ENCODE results near the gene FXYD6. TPM values are rescaled to one million over a fixed set of nuclear protein-coding genes. Genes with fewer than 3 reads are reported as not detected.

FXYD6 gene
- total and polyA plus RNA-seq, 2 of the 8 experiments (the other 6 are each of a cell fraction or from before 2014, with no cell fraction given) = 44.6 to 117 TPM

DNA sequence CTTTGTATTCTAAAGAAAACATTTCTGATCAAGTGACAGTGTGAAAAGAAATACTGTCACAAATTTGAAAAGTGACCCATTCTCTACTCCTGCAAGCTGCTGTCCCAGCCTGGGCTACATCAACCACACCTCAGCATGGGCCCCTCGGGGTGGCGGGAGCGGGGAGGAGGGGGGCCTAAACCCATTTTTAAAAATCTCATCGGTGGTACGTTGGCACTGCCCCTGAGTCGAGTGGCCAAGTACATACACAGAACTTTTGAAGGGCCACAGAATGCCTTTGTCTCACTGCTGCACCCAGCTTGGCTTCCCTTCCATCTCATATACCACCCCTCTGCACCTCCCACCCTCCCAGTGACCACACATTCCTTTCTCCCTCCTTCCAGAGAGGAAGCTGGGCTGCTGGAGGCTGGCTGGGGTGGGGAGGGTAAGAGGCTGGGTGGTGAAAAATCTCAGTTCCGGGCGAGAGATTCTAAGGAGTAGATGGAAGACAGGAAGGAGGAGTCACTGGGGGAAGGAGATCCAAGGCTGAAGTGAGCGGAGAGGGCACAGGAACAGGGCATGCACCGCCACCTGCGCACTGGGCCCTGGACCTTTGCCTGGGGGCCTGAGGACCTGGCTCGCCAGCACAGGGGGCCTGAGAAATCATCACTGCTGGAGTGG lies 21.1 kb downstream of the FXYD6 start:
- H3K14ac ChIP-seq (ENCODE audit: insufficient read length) = no peak overlapping the region
- H3K4me3 ChIP-seq (ENCODE audit: extremely low read depth in 1 of 4, insufficient read depth in 2 of 4, low read depth in 3 of 4, low read length in 4 of 4) = no peak overlapping the region
- H2BK15ac ChIP-seq (ENCODE audit: low read length) = no peak overlapping the region
- peaks cover 0 to 3% of the 10 kb centered on the region in 2 experiments; a peak in 1 of 4 replicates for H3K9me3 ChIP-seq (ENCODE audit: insufficient read depth in 2 of 2, low read depth in 1 of 2, low read length in 1 of 2)
- 75% methylated on average over 9 of the region's 12 CpGs; no CpG with 5 or more reads in 1 of the 2 experiments for WGBS, 2 experiments (ENCODE audit: extremely low coverage in 1 of 2, insufficient coverage in 1 of 2, insufficient read length in 1 of 2, insufficient replicate concordance in 2 of 2, low coverage in 1 of 2, low lambda C conversion rate in 2 of 2, missing lambda C conversion rate in 1 of 2)
- H3K4me1 ChIP-seq (replicated peaks in 1 of 4; ENCODE audit: control insufficient read depth in 3 of 4, insufficient read depth in 4 of 4, low read length in 3 of 4) = peaks cover 0 to 7% (median 4%) of the 10 kb centered on the region in 4 experiments; a peak in 5 of 7 replicates
- H3K79me2 ChIP-seq (ENCODE audit: control insufficient read depth in 1 of 2, insufficient read depth in 2 of 2, low read length in 2 of 2) = peaks cover 0 to 13% of the 10 kb centered on the region in 2 experiments; a peak in 2 of 4 replicates
- H3K18ac ChIP-seq (ENCODE audit: extremely low read depth, low read length) = no peak overlapping the region
- no peak for TF ChIP-seq SIRT6 (IDR thresholded peaks at IDR 0.05; ENCODE audit: low read length)
- no peak for TF ChIP-seq KDM5A (IDR thresholded peaks at IDR 0.05; ENCODE audit: low read length)
- no peak for TF ChIP-seq SP4 (IDR thresholded peaks at IDR 0.05; ENCODE audit: low read length)
- no peak for TF ChIP-seq EZH2 (IDR thresholded peaks at IDR 0.05; ENCODE audit: low read depth, low read length, severe bottlenecking)
- no peak for TF ChIP-seq ASH2L (IDR thresholded peaks at IDR 0.05; ENCODE audit: low read length)
- TF ChIP-seq TBP (IDR thresholded peaks at IDR 0.05; ENCODE audit: low read depth, low read length) = no peak
- no peak overlapping the region for H2AK5ac ChIP-seq (ENCODE audit: low read depth, low read length)
- no peak overlapping the region for H4K8ac ChIP-seq (ENCODE audit: extremely low read depth, insufficient read depth, low read length)
- no peak overlapping the region for H4K91ac ChIP-seq (replicated peaks; ENCODE audit: insufficient read length, low read length)
- DNase-seq (ENCODE audit: low read depth in 1 of 2, low spot score in 2 of 2) = no peak
- no peaks in the 10 kb centered on the region for H3K36me3 ChIP-seq (ENCODE audit: control insufficient read depth in 2 of 4, insufficient read depth in 4 of 4, low read length in 3 of 4)
- no peak overlapping the region for H3K56ac ChIP-seq (replicated peaks; ENCODE audit: insufficient read length, low read depth, low read length)
- ChIA-PET CTCF (ENCODE audit: partially characterized antibody) (interaction anchor here (1.0 to 1.5 kb wide), 6 partner anchors 11 to 91 kb away, joined by 3 to 7 read pairs (median 4); no protein-coding TSS in a partner anchor), POLR2A (ENCODE audit: partially characterized antibody) (interaction anchor here (1.6 to 1.9 kb wide), 2 partner anchors 20 to 21 kb away, joined by 4 to 5 read pairs; partner anchors contain the start of gene FXYD6)
- no peak for FAIRE-seq
- H2BK20ac ChIP-seq (ENCODE audit: low read length) = no peak overlapping the region
- peaks cover 0 to 3% of the 10 kb centered on the region in 2 experiments for H4K20me1 ChIP-seq (replicated peaks in 1 of 2; ENCODE audit: control insufficient read depth in 1 of 2, insufficient read depth in 2 of 2, low read length in 2 of 2)
- H3K4me2 ChIP-seq (ENCODE audit: insufficient read depth in 1 of 2, low read depth in 2 of 2, low read length in 2 of 2) = no peak overlapping the region
- H3K23me2 ChIP-seq (ENCODE audit: low read depth, low read length) = no peaks in the 10 kb centered on the region
- no peak overlapping the region for H2BK12ac ChIP-seq (ENCODE audit: low read depth, low read length)
- no peak overlapping the region for H2BK5ac ChIP-seq (ENCODE audit: low read depth, low read length)
- no peak overlapping the region for H4K5ac ChIP-seq (ENCODE audit: insufficient read length, low read depth, low read length)
- no peak overlapping the region for H3K4ac ChIP-seq (replicated peaks; ENCODE audit: insufficient read length, low read depth, low read length)
- H3K27ac ChIP-seq (ENCODE audit: low read depth, low read length) = no peak overlapping the region
- H3K9ac ChIP-seq (replicated peaks in 1 of 4; ENCODE audit: extremely low read depth in 1 of 4, low read depth in 3 of 4, low read length in 3 of 4) = no peak overlapping the region
- no peak overlapping the region for H3K23ac ChIP-seq (ENCODE audit: insufficient read length)
- no peaks in the 10 kb centered on the region; the same call in 1 of the 2 replicates for H3K79me1 ChIP-seq (ENCODE audit: low read depth, low read length)
- no peaks in the 10 kb centered on the region; a peak in 1 of 7 replicates for H3K27me3 ChIP-seq (replicated peaks in 1 of 4; ENCODE audit: control insufficient read depth in 3 of 4, extremely low read depth in 1 of 4, insufficient read depth in 3 of 4, low read length in 3 of 4)
- H2BK120ac ChIP-seq (replicated peaks; ENCODE audit: low read depth, low read length) = no peak overlapping the region
- H2AFZ ChIP-seq (ENCODE audit: low read length) = no peak overlapping the region
